ENCODE measurements around the gene UBXN6.

GRCh38 chr19:4414144-4414799 is 43.3 kb downstream of the UBXN6 start:
- TF ChIP-seq ATF2 (IDR thresholded peaks at IDR 0.05; ENCODE audit: low read length) (no peak), NRF1 (IDR thresholded peaks at IDR 0.05; ENCODE audit: low read depth, low read length) (no peak), EZH2 (IDR thresholded peaks at IDR 0.05; ENCODE audit: low read depth, low read length, severe bottlenecking) (no peak), HDAC6 (IDR thresholded peaks at IDR 0.05; ENCODE audit: low read depth, low read length) (no peak), ZNF274 (IDR thresholded peaks at IDR 0.05; ENCODE audit: borderline replicate concordance, extremely low read depth, low read length) (no peak), KDM1A (IDR thresholded peaks at IDR 0.05; ENCODE audit: borderline replicate concordance, low read length) (no peak), EP300 (IDR thresholded peaks at IDR 0.05; ENCODE audit: borderline replicate concordance in 1 of 2, low read depth in 2 of 2, low read length in 2 of 2) (no peak), CREB1 (IDR thresholded peaks at IDR 0.05) (no peak), POLR2A (IDR thresholded peaks at IDR 0.05; ENCODE audit: control extremely low read depth in 1 of 2, low read depth in 2 of 2, low read length in 2 of 2) (0 out of 3 replicates have a peak, but pooled peaks of 1 of the 2 experiments have one; percentile 34), FOSL1 (IDR thresholded peaks at IDR 0.05; ENCODE audit: insufficient read depth, low read depth, low read length) (no peak)
- TF ChIP-seq, protein P1, sequence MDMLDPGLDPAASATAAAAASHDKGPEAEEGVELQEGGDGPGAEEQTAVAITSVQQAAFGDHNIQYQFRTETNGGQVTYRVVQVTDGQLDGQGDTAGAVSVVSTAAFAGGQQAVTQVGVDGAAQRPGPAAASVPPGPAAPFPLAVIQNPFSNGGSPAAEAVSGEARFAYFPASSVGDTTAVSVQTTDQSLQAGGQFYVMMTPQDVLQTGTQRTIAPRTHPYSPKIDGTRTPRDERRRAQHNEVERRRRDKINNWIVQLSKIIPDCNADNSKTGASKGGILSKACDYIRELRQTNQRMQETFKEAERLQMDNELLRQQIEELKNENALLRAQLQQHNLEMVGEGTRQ (IDR thresholded peaks at IDR 0.05; ENCODE audit: low read length): no peak
- TF ChIP-seq, protein P2, sequence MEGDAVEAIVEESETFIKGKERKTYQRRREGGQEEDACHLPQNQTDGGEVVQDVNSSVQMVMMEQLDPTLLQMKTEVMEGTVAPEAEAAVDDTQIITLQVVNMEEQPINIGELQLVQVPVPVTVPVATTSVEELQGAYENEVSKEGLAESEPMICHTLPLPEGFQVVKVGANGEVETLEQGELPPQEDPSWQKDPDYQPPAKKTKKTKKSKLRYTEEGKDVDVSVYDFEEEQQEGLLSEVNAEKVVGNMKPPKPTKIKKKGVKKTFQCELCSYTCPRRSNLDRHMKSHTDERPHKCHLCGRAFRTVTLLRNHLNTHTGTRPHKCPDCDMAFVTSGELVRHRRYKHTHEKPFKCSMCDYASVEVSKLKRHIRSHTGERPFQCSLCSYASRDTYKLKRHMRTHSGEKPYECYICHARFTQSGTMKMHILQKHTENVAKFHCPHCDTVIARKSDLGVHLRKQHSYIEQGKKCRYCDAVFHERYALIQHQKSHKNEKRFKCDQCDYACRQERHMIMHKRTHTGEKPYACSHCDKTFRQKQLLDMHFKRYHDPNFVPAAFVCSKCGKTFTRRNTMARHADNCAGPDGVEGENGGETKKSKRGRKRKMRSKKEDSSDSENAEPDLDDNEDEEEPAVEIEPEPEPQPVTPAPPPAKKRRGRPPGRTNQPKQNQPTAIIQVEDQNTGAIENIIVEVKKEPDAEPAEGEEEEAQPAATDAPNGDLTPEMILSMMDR (IDR thresholded peaks at IDR 0.05; ENCODE audit: control extremely low read depth in 1 of 3, insufficient read depth in 1 of 3, low read depth in 1 of 3, low read length in 3 of 3): no peak
